Lower leg skin (tissue), 4 donors: ENCODE data around the gene VRK2. TPM values are rescaled to one million over a fixed set of nuclear protein-coding genes. Genes with fewer than 3 reads are reported as not detected.
"Not testable (repeated sequence)": the region's sequence is repeated elsewhere in the genome, so short reads cannot be mapped to it uniquely, and the experiment has no call there.

ENCODE experiments used
- DNase-seq, 2 donors: peaks; one replicate each; pipeline ENCODE4 v3.0.0-alpha.2; 2019; ENCODE audit warnings: low spot score in 2 of 2
- H3K4me3 ChIP-seq: fragments of 200-600 bp; sonication (generic); 2 replicates; pipeline ENCODE4 v1.5.1; 2017; ENCODE audit warnings: mild to moderate bottlenecking, low read depth; ENCODE audit not compliant: poor library complexity, severe bottlenecking
- POLR2A ChIP-seq, 2 donors: fragments of 450-650 bp; IDR thresholded peaks; one replicate each; pipeline ENCODE4 v1.6.1; 2016 to 2017; ENCODE audit warnings: antibody characterized with exemption in 2 of 2, mild to moderate bottlenecking in 1 of 2, moderate library complexity in 1 of 2
- WGBS, 2 donors: methylation state at CpG; one replicate each; pipeline ENCODE4 v1.1.5; 2018; 5-methylcytosine and 5-hydroxymethylcytosine counted together
- intact Hi-C: fragments of 100-400 bp; cut with DNase I; formaldehyde crosslinking; loops from one replicate; pipeline ENCODE4 v1.15.0; 2023; ENCODE audit warnings: low total_unique reads
- total RNA-seq, 4 donors: library from RNA; depleted of rRNA; stranded (reverse); fragments of >200 nt; gene quantifications; one replicate each; pipeline ENCODE4 v1.1.0, GENCODE V29; 2016
- TF ChIP-seq, protein P1 (sequence below), 3 donors: fragments of 450-650 bp; IDR thresholded peaks; one replicate each; pipeline ENCODE4 v1.5.1; 2016; ENCODE audit warnings: antibody characterized with exemption in 3 of 3, mild to moderate bottlenecking in 3 of 3, moderate library complexity in 2 of 3

VRK2 gene
- total RNA-seq, 4 donors from 2014 or later: 10.7 to 18.3 (median 13.8) TPM

DNA sequence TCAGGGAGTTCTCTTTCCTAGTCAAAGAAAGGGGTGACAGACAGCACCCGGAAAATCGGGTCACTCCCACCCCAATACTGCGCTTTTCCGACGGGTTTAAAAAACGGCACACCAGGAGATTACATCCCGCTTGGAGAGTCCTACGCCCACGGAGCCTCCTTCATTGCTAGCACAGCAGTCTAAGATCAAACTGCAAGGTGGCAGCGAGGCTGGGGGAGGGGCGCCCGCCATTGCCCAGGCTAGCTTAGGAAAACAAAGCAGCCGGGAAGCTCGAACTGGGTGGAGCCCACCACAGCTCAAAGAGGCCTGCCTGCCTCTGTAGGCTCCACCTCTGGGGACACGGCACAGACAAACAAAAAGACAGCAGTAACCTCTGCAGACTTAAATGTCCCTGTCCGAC, 125.2 kb downstream of the VRK2 start:
- H3K4me3 ChIP-seq, intact Hi-C loops, DNase-seq: not testable (repeated sequence)
- WGBS, 2 donors: 96 to 98% methylated on average over 16 of the region's 16 CpGs

DNA sequence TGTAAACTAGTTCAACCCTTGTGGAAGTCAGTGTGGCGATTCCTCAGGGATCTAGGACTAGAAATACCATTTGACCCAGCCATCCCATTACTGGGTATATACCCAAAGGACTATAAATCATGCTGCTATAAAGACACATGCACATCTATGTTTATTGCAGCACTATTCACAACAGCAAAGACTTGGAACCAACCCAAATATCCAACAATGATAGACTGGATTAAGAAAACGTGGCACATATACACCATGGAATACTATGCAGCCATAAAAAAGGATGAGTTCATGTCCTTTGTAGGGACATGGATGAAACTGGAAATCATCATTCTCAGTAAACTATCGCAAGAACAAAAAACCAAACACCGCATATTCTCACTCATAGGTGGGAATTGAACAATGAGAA, 130.6 kb downstream of the VRK2 start:
- DNase-seq, H3K4me3 ChIP-seq, intact Hi-C loops: not testable (repeated sequence)
- 87 to 93% methylated on average over 2 to 3 of the region's 4 CpGs for WGBS, 2 donors

DNA sequence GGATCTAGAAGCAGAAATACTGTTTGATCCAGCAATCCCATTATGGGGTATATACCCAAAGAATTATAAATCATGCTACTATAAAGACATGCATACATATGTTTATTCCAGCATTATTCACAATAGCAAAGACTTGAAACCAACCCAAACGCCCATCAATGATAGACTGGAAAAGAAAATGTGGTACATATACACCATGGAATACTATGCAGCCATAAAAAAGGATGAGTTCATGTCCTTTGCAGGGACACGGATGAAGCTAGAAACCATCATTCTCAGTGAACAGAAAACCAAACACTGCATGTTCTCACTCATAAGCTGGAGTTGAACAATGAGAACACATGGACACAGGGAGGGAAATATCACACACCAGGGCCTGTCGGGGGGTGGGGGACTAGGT, 133.6 kb downstream of the VRK2 start:
- DNase-seq, intact Hi-C loops, H3K4me3 ChIP-seq: not testable (repeated sequence)
- 97 to 98% methylated on average over 3 of the region's 3 CpGs for WGBS, 2 donors

DNA sequence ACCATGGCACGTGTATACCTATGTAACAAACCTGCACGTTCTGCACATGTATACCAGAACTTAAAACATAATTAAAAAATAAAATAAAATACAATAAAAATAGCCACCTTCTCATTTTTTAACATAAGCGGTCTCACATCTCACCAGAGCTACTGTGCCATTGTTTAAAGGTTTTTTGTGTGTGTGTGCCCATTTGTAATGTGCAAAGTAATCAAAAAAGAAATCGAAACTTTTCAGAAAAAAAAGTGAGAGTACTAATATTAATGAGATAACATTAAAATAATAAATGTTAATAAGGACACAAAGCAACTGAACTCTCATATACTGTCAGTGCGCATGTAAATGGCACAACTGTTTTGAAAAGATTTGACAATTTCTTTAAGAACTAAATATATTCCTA, 134.0 kb downstream of the VRK2 start:
- intact Hi-C loops: no loop called here
- TF ChIP-seq POLR2A (IDR thresholded peaks at IDR 0.05): no peak
- TF ChIP-seq, protein P1, sequence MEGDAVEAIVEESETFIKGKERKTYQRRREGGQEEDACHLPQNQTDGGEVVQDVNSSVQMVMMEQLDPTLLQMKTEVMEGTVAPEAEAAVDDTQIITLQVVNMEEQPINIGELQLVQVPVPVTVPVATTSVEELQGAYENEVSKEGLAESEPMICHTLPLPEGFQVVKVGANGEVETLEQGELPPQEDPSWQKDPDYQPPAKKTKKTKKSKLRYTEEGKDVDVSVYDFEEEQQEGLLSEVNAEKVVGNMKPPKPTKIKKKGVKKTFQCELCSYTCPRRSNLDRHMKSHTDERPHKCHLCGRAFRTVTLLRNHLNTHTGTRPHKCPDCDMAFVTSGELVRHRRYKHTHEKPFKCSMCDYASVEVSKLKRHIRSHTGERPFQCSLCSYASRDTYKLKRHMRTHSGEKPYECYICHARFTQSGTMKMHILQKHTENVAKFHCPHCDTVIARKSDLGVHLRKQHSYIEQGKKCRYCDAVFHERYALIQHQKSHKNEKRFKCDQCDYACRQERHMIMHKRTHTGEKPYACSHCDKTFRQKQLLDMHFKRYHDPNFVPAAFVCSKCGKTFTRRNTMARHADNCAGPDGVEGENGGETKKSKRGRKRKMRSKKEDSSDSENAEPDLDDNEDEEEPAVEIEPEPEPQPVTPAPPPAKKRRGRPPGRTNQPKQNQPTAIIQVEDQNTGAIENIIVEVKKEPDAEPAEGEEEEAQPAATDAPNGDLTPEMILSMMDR (IDR thresholded peaks at IDR 0.05): no peak
- 96 to 100% methylated on average over 5 of the region's 5 CpGs for WGBS, 2 donors
- no peak for DNase-seq
- no peak overlapping the region for H3K4me3 ChIP-seq

DNA sequence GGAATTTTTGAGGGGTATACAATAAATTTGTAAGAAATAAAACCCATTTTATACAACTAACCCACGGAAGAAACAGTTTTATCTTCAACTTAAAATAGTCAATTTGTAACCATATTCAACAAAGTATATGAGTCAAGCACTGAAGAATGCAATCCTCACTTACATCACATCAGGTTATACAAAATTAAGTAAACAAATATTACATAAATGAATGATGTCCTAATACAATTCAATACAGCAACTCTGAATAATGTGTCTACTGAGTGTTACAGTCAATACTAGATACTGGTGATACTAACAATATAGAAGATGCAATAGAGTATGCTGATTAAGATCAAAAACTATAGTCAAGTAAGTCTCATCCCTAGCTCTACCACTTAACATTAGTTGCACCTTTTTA, 135.9 kb downstream of the VRK2 start:
- no peak for TF ChIP-seq POLR2A (IDR thresholded peaks at IDR 0.05)
- TF ChIP-seq, protein P1 (IDR thresholded peaks at IDR 0.05): no peak
- no peak overlapping the region for H3K4me3 ChIP-seq
- 89 to 97% methylated on average over 1 of the region's 1 CpG for WGBS, 2 donors
- DNase-seq: no peak
- intact Hi-C loops: no loop called here

DNA sequence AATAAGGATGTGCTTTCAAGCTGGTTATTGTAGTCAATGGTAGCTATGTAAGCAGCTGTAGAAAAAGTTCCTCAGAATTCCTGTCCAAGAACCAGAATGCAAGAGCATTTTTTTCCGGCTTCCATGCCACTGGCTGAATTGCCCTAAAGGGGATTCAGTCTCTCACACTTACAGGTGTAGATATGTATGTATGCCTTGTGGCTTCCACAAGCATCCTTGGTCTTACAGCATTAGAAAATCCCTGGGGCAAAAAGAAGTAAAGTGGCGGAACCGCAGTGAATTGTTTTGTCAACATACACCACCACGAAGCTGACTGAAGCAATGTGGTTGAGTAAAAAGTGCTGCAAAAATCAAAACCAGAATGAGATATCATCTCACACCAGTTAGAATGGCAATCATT, 139.9 kb downstream of the VRK2 start:
- intact Hi-C loops: no loop called here
- 80 to 89% methylated on average over 4 of the region's 4 CpGs for WGBS, 2 donors
- no peak overlapping the region for H3K4me3 ChIP-seq
- no peak for DNase-seq
- TF ChIP-seq POLR2A (IDR thresholded peaks at IDR 0.05): no peak
- TF ChIP-seq, protein P1 (IDR thresholded peaks at IDR 0.05): no peak

DNA sequence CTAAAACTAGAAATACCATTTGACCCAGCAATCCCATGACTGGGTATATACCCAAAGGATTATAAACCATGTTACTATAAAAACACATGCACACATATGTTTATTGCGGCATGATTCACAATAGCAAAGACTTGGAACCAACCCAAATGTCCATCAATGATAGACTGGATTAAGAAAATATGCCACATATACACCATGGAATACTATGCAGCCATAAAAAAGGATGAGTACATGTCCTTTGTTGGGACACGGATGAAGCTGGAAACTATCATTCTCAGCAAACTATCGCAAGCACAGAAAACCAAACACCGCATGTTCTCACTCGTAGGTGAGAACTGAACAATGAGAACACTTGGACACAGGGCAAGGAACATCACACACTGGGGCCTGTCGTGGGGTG, 140.4 kb downstream of the VRK2 start:
- WGBS, 2 donors: 94 to 98% methylated on average over 6 of the region's 6 CpGs
- intact Hi-C loops: not testable (repeated sequence)

DNA sequence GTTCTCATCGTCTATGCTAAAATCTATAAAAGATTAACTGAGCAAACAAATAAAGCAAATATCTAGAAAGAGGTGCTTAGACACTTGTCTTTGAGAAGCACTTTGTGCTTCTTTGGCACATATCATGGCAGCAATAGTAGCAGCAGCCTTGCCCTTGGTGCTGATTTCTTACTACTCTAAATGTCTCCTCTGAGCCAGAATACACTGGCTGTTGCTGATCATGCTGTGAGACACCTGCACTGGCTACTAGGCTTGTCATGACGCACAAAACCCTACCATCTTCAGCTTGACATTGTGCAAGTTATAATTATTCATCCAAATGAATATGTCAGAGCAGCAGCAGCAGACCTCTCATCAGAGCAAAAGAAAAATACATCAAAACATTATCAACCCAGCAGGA, 147.9 kb downstream of the VRK2 start:
- WGBS, 2 donors: 87 to 95% methylated on average over 2 of the region's 2 CpGs
- intact Hi-C loops: no loop called here
- TF ChIP-seq, protein P1 (IDR thresholded peaks at IDR 0.05): no peak
- TF ChIP-seq POLR2A (IDR thresholded peaks at IDR 0.05): no peak
- H3K4me3 ChIP-seq: no peak overlapping the region
- DNase-seq: no peak

More for the DNA sequence above, 140.4 kb downstream of the VRK2 start:
- DNase-seq, H3K4me3 ChIP-seq: not testable (repeated sequence)
